GM18870 (cell line): Measurements from ENCODE around the gene EBF4.
"Not testable (repeated sequence)": the region's sequence is repeated elsewhere in the genome, so short reads cannot be mapped to it uniquely, and the experiment has no call there.

Source experiments
- ATAC-seq: cut with Tn5 transposase; IDR thresholded peaks from one replicate; pipeline ENCODE4 v1.9.1; 2021; ENCODE audit warnings: moderate library complexity; ENCODE audit not compliant: unreplicated experiment

The EBF4 gene

GRCh38 chr20:2755451-2756055, 63.0 kb downstream of the EBF4 start:
- no peak for ATAC-seq

DNA sequence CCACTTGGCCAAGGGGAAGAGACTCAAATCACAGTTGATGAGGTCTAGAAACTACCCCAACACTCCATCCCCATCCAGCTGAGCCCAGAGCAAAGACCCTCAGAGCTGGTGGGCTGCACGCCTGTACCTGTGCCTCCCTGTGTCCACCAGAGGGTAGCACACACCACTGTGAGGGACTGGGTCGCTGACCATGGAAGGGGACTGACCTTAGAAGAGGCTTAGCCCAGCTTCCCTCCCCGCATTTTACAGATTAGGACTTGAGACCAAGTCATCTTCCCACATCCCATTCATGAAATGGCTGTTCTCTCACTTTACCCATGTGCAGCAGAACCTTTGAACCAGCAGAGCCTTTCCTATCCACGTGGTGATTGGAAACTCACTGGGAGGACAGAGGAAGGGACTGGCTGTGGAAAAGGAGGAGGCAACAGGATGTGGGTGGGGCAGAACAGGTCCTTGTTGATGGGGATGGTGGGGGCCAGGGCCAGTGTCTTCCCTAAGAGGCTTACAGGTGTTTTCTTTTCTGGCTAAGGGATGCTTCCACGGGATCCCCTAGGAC, 63.6 kb downstream of the EBF4 start:
- no peak for ATAC-seq

DNA sequence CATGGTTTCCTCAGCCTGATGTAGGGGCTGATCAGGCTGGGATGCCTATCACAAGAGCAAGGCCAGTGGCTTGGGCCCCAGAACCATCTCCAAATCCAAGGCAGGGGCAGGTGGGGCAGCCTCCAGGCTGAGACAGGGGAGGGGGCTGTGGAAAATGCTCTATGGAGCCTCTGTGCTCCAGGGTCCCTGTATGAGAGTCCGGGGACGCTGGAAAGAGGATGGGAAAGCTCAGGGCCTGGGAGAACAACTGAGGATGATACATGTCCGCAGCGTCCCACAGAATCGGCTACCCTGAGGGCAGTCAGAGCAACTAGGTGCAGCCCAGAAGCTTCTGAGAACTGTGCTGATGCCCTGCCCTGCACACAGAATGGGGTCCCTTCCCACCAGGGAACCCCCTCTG, 64.4 kb downstream of the EBF4 start:
- ATAC-seq = no peak

- ATAC-seq = no peak
Measured at GRCh38 chr20:2757969-2758368, 65.4 kb downstream of the EBF4 start.

- no peak for ATAC-seq
Measured at GRCh38 chr20:2759143-2759542, 66.6 kb downstream of the EBF4 start.

- no peak for ATAC-seq
Measured at GRCh38 chr20:2759603-2760296, 67.2 kb downstream of the EBF4 start.

GRCh38 chr20:2760297-2760951, 67.8 kb downstream of the EBF4 start:
- no peak for ATAC-seq

- ATAC-seq = no peak
Measured at GRCh38 chr20:2760952-2761305, 68.3 kb downstream of the EBF4 start.

DNA sequence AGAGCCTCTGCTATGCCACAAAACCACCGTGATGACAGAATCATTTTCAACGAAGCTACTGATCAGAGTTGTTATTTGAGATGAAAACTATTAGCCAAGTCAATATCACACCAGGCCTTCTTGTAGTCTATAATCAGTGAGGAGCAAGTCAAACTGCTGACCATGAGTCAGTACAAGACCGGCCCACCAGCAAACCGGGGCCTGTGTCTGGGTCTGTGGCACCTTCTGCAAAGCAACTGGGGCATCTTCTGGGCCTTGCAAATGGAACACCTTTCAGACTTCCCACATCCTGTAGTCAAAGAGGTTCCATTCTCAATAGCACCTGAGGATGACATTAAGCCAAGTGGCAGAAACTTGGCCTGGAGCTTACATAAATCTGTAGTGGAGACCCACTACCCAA, 69.3 kb downstream of the EBF4 start:
- ATAC-seq = no peak

GRCh38 chr20:2762578-2763131, 70.1 kb downstream of the EBF4 start:
- no peak for ATAC-seq

- ATAC-seq = no peak
Measured at GRCh38 chr20:2763186-2763585, 70.6 kb downstream of the EBF4 start.

DNA sequence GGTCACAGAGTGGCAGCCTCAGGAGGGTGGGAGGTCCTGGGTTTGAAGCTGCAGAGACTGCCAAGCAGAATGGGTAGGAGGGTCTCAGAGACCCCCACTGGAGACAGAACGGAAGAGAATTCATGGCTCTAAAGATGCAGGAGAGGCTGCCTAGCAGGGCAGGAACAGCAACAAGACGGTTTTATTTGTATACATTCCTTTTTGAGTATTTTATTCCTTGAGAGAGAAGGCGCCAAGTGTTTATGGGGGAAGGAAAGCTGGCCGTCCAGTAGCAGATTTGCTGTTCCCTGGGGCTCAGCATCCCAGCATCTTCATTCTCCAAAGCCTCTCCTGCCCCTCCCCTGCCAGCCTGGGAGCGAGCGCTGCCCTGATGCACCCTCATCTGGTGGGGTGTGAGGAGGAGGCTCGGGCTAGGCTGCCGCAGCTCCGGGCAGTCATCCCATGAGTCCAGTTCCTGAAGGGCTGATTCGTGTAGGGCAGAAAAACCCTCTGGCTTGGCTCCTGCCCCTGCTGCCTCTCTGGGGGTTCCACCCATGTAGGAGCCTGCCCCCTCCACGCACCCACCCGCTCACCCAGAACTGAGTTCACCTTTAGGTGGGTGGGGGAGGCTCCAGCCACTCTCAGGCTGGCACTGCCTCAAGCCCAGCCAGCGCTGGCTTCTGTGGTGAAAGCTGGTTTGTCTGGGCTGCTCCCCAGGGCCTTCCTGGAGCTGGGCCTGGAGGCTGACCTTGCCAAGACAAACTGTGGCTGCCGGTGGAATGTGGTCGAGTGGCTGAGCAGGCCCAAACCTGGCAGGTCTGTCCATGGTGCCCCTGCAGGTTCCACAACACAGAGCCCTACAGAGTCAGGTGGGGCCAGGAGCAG, 75.4 kb downstream of the EBF4 start:
- no peak for ATAC-seq

DNA sequence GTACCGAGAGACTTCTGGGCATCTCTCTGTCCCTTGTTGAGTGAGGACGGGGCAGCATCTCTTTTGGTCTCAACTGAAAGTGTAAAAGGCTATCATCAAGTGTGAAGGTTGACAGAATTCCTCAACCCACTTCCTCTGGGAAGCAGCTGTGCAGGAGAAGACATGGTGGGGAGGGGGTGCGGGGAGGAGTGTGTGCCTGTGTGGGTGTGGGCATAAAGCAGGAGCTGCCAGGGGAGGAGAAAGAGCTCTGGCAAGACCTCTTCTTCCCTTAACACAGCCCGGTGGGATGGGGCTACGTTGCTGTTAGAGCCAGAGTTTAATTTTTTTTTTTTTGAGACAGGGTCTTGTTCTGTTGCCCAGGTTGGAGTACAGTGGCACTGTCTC, 76.0 kb downstream of the EBF4 start:
- no peak for ATAC-seq

- not testable (repeated sequence) for ATAC-seq
Measured at GRCh38 chr20:2770091-2770490, 77.5 kb downstream of the EBF4 start.

- ATAC-seq = no peak
Measured at GRCh38 chr20:2771631-2772080, 79.1 kb downstream of the EBF4 start.

DNA sequence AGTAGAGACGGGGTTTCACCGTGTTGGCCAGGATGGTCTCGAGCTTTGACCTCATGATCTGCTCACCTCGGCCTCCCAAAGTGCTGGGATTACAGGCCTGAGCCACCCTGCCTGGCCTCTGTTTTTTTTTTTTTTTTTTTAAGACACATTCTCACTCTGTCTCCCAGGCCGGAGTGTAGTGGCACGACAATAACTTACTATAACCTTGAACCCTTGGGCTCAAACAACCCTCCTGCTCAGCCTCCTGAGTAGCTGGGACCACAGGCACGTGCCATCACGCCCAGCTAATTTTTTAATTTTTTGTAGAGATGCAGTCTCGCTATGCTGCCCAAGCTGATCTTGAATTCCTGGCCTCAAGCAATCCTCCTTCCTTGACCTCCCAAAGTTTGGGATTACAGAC, 81.2 kb downstream of the EBF4 start:
- no peak for ATAC-seq

GRCh38 chr20:2775139-2775538, 82.6 kb downstream of the EBF4 start:
- ATAC-seq = no peak

DNA sequence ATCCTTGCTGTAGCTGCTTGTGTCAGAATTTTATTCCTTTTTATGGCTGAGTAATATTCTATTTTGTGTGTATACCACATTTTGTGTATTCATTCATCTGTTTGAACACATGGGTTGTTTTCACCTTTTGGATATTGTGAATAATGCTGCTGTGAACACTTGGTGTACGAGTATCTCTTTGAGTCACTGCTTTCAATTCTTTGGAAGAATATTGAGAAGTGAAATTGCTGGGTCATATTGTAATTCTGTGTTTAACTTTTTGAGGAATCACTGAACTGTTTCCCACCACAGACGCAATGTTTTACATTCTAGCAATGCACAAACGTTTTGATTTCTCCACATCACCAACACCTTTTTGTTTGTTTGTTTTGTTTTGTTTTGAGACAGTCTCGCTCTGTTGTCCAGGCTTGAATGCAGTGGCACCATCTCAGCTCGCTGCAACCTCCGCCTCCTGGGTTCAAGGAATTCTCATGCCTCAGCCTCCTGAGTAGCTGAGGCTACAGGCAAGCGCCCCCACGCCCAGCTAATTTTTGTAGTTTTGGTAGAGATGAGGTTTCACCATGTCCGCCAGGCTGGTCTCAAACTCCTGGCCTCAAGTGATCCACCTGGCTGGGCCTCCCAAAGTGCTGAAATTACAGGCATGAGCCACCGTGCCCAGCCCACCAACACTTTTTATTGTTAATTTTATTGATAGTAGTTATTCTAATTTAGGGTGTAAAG, 86.2 kb downstream of the EBF4 start:
- no peak for ATAC-seq

DNA sequence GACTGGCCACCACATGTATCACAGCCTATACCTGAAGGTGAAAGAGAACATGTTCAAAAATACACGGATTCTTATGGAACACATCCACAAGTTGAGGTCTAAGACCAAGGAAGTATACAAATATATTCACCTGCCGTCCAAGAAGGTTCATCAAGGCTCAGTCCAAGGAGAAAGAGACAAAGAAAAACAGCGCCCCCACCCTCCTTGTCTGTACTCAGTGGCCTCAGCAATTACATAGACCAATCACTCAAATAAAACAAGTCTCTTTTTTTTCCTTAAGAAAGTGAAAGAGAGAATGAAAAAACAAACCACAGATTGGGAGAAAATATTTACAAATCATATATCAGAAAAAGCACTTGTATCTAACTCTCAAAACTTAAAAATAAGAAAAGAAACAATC, 88.4 kb downstream of the EBF4 start:
- ATAC-seq = no peak

DNA sequence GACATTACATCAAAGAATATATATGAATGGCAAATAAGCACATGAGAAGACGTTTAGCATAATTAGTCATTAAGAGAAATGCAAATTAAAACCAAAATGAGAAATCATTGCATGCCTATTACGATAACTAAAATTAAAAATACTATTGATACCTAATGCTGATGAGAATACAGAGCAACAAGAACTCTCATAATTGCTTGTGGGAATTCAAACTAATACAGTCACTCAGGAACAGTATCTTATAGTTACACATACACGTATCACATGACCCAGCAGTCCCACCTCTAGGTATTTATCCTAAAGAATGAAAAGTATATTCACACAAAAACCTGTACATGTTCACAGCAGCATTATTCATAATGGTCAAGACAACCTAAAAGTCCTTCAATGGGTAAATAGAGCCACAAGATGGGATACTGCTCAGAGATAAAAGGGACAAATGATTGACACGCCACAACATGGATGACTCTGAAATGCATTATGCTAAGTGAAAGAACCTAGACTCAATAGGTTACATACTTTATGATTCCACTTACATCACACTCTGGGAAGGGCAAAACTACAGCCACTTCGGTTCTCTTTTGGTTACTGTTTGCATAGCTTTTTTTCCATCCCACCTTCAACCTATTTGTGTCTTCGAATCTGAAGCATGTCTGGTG, 91.5 kb downstream of the EBF4 start:
- ATAC-seq = no peak
